ENCODE results near the gene ERC2. TPM values are rescaled to one million over a fixed set of nuclear protein-coding genes. Genes with fewer than 3 reads are reported as not detected.

Gene ERC2
- polyA plus RNA-seq, 1 donor = 1.6 TPM

DNA sequence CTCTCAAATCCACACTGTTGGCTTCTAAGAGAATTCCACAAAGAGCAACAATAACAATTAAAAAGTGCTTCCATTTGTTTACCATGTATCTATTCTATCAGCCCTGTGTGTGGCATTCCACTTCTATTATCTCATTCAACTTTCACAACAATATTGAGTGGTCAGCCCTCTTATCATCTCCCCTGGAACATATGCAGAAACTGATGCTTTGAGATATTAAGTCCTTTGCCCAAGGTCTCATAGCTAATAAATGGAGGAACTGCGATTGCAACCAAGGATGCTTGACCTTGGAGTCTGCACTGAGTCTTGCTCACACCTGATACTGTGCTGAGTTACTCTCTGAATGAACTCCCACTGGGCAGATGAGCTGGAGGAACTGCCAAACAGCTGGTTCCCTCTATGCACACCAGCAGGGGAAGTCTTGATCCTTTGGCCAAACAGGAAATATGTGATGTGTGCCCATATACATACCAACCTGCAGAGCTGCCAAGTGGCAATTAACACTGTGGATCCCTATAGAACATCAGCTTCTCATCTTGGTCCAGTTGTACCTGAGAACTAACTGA is 836.4 kb downstream of the ERC2 start:
- DNase-seq = no peak

DNA sequence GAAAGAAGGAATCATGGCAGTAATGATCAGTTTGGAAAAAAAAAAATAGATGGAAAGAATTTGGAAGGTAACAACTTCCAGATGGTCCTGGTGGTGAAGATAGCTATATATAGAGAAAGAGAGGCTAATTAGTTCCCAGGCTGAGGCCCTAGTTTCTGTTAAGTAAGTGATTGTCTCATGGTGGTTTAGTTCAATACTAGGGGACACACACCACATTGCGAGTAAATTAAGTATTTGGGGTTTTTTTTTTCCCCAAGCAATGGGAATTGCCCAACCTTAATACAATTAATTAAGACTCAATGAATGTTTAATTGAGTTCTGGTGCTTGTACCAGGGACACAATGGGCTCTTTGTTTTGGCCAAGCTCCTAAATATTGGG is 837.4 kb downstream of the ERC2 start:
- no peak for DNase-seq

DNA sequence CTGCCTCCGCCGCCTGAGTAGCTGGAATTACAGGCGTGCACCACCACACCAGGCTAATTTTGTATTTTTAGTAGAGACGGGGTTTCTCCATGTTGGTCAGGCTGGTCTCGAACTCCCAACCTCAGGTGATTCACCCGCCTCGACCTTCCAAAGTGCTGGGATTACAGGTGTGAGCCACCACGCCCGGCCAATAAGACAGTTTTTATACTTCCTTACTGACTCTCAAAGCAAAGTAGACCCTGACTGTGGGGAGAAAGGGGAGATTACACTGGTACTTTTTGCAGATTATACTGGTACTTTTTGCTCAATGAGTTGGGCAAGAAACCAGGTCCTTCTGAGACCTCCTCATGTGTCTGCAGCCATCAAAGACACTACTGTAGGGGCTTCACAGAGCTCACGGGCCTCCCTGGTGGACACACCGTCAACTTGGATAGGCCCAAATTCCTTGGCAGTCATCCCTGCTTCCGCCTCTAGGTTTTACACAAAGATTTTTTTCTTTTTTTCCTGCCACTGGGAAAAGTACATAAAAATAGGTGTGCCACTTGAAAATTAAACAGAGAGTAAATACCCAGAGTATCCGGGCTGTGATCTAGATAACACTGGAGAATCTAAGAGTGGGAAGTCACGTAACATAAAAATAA is 837.9 kb downstream of the ERC2 start:
- no peak for DNase-seq

- no peak for DNase-seq
These were observed 838.8 kb downstream of the ERC2 start for GRCh38 chr3:55629432-55629831.

GRCh38 chr3:55626279-55626665 is 842.0 kb downstream of the ERC2 start:
- no peak for DNase-seq

DNA sequence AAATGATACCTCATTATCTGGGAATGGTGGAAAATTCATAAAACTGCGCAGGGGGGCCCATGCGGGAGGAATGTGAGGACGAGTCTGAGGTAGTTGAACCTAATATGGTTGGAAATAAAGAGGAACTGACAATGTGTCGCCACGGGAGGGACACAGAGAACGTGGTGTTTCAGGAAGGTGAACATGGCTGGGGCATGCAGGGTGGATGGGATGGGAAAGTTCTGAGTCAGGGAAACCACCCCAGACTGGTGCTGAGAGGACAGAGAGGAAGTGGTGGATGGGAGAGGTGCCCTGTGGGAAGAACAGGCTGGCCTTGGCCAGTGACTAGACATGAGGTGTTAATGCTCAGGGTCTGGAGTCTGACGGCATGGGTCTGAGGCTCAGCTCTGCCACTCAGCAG is 844.0 kb downstream of the ERC2 start:
- no peak for DNase-seq

DNA sequence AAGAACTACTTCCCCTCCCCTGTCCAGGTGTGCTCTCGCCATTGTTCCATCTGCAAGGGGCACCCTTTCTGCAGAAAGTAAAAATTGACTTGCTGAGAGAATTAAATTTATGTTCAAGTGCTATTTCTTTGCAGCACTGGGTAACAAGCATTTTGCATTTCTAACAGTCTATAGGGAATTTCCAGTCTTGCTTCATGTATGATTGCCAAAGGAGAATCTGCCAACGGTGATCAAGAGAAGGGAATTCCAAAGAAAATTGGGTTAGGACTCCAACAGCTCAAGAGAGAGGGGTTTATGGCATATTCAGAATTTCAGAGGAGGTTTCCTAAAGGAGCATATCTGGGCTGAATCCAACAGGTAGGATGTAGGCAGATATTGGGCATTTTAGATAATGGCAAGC is 844.5 kb downstream of the ERC2 start:
- no peak for DNase-seq

- no peak for DNase-seq
These were observed 845.5 kb downstream of the ERC2 start for GRCh38 chr3:55622733-55623132.

- DNase-seq = no peak
These were observed 846.2 kb downstream of the ERC2 start for GRCh38 chr3:55622116-55622515.

DNA sequence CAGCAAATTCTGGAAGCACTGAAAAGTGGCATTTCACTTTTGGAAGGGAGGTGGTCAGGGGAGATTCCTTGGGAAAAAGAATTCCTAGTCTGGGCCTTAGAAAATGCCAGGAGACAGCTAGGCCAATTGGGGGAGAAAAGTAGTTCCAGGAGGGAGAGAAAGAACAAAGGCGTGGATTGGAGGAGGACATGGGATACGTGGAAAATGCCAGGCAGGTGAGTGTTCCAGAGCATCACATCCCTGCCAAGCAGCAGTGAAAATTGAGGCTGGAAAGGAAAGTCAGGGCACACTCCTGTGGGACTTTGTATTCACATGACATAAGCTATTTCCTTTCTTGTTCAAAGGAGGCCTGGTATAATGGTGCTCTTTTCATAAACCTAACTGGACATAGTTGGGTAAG is 846.6 kb downstream of the ERC2 start:
- DNase-seq = no peak

DNA sequence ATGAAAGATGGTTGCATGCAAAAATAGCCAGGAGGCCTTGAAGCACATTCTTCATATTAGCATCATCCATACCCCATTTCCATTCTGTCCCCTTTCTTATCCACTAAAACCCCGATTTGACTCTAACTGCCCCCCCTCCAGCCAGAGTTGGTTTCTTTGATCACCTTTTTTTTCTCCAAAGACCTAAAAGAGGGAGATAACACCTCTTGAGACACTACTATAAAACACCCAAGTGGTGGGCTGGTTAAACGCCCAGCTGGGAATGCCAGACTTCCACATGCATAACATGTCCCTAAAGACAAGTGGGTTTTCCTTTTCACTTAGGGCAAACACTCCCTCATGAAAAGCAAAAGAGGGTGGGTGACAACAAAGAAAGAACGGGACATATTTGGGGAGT is 847.2 kb downstream of the ERC2 start:
- no peak for DNase-seq

GRCh38 chr3:55620351-55621025 is 847.8 kb downstream of the ERC2 start:
- DNase-seq = no peak

GRCh38 chr3:55619046-55619808 is 849.0 kb downstream of the ERC2 start:
- peak; percentile 37 for DNase-seq

- no peak for DNase-seq
These were observed 850.9 kb downstream of the ERC2 start for GRCh38 chr3:55617385-55617784.

DNA sequence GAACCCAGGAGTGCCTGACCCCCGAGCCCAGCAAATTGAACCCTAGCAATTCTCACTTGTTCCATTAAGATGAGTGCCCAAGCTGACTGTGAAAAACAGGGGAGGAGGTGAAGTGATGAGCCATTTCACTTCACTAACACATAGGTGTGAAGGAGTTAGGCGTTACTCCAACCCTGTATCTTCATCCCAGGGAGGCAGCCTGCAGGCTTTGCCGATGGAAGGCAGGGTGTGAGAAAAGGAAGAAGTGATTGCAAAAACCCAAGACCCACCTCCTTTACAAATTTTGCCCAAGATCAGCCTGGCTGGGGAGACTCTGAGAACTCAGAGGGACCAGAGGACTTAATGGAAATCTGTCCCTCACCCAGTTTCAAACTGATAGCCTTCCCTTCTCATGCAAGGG is 851.5 kb downstream of the ERC2 start:
- no peak for DNase-seq

DNA sequence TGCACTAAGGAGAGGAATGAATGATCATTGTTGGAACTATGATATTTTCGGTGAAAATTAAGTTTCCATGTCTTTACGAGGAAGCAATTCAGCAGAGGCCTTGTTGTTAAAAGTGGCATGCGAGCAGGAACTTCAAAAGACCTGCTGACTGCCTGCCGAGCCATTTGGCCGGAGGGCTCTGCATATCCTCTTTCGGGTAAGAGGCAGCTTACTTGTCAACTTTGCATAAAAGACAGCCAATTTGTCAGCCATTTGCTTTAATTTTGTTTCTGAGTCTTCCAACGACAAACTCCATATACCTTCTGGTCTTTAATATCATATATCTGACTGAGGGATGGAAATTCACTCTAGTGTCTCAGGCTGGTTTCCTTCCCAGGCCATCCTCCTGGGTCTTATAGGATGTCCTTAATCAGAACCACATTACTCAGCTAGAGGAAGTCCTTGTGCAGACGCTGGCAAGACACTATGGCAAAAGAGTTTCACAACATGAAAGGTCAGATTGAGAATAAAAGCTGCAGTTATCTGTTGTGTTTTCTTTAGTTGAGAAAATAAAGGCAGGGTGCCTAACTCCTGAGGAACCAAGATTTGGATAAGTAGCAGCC is 852.5 kb downstream of the ERC2 start:
- peak; percentile 36 for DNase-seq

GRCh38 chr3:55615039-55615693 is 853.1 kb downstream of the ERC2 start:
- no peak for DNase-seq

DNA sequence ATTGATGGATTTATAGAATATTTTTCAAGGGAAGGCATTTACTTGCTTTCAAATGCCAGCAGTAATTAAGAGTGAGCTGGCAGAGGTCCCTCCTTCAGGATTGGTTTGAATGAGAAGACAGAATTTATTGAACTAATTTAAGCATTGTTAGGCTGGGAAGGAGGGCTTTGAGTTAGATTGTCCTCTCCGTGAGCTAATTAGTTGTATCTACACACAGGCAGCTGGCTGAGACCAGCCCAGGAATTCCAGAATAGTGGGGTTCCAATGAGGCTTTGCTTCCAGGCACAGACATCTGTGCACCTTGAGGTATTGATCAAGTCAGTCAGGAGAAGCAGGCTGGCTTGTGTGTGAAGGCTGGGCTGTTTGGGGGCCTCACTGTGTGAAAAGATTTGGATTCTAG is 857.1 kb downstream of the ERC2 start:
- no peak for DNase-seq

GRCh38 chr3:55609230-55609827 is 858.9 kb downstream of the ERC2 start:
- no peak for DNase-seq

DNA sequence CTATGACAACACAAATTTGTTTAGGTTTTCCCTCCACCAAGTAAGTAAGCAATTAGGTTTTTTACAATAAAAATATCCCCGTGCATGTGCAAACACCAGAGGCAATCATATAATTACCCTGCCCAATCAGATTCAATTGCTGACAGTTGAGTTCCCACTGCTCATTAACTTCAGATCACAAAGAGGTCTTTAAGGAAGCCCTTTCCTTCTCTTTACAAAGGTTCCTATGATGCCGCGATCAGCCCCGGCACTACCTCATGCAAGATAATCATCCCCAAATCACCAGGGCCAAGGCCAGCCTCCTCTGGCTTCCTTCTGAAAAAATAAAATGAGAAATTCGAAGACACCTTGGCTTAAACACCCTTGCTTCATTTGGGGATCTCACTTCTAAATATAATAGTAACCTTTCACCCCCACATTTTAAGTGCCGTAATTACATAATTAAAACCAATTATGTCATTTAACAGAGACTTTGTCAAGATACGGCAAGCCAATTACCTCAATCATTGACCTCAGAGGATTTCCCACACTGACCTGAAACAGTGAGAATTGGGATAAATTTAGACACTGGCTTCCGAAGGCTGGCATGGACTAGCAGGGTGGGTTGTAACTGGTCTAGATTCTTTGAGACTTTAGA is 859.8 kb downstream of the ERC2 start:
- no peak for DNase-seq

DNA sequence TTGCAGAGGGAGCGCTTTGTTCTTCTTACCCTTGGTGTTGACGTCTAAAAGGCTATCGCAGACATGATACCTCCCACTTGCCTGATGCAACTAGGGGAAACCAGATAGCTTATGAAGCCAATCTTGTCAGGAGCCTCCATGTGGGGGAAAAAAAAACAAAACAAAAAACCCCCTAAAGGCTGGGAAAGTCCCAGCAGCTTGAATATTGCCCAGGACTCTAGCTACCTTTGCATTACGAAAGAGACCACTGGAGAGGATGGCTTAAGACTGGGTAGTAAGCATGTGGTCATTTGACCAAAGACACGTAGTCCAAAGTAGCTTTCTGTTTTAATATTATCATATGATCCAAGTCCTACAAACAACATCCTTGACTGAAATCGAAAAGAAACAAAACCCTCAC is 860.4 kb downstream of the ERC2 start:
- DNase-seq = no peak

GRCh38 chr3:55607175-55607574 is 861.1 kb downstream of the ERC2 start:
- DNase-seq = no peak

All from hindlimb muscle (tissue), 1 donor.